Activated CD4-positive, alpha-beta T cell treated with anti-CD3 and anti-CD28 coated beads, Interleukin-2, Interleukin-6, amounts not matched to agents 100 ng/mL and 50 ng/mL, durations not matched to agents 16 hours and 8 hours (primary cell): ENCODE results near the gene GLI3.

Experiments
- DNase-seq: peaks from one replicate; pipeline ENCODE4 v3.0.0-alpha.2; 2020

Gene GLI3

GRCh38 chr7:42022791-42023190 is 214.2 kb downstream of the GLI3 start:
- DNase-seq, result no peak

DNA sequence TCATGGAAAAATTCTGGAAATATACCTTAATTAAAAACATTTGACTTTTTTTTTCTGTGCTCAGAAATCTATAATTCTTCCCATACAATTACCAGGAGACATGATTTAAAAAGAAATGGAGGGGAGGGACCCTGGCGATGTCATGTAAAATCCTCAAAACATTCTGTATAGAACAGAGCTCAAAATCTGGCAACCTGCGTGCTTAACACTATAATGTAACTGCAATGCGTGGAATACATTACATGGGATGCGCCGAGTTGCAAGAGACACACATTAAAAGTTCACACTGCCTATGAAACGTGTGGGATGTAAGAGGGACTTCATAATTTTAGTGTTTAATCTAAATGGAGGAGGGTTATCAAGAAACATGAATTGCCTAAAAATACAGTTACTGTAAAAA is 215.0 kb downstream of the GLI3 start:
- no peak for DNase-seq

DNA sequence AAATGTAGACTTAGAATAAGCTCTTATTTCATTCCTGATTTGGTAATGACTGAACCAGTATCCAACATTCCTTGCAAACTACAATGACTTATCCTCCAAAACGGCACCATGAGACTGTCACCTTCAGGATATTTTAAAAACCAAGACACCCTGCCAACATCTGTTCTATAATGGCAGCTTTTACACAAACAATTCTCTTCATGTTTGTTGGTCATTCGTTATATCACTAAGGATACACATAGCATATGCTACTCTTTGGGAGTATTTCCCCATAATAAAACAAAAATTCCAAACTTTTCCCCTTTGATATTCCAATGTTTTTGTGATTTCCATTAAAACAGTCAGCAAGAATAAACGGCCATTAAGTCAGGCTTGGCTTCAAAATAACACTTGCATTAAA is 215.4 kb downstream of the GLI3 start:
- DNase-seq, result no peak

GRCh38 chr7:42020061-42020460 is 216.9 kb downstream of the GLI3 start:
- DNase-seq, result no peak

DNA sequence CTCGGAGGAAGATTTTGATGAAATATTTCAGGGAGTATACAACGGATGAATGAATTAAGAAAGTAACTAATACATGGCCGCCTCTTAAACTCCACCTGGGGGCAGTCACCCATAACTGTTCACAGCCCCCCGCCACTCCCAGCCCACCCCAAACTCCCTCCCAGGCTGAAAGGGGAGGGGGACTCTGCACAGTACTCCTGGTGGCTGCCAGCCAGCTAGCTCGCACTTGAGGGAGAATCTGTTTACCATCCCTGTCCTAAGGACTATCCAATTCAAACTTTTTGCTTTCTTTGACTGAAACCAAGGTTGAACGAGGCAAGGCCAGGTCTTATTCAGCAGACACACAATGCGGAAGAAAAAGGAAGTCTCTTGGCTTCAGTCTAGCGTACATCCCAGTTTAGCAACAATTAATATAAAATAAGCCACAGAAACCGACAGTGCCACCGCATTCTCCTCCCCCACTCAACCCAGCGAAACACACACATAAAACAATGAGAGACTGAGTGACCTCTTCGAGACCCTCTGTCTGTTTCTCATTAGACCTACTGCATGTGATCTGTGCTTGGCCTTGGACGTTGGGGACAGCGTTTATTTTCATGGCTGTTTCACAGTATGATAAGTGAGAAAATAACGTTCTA is 219.5 kb downstream of the GLI3 start:
- no peak for DNase-seq

DNA sequence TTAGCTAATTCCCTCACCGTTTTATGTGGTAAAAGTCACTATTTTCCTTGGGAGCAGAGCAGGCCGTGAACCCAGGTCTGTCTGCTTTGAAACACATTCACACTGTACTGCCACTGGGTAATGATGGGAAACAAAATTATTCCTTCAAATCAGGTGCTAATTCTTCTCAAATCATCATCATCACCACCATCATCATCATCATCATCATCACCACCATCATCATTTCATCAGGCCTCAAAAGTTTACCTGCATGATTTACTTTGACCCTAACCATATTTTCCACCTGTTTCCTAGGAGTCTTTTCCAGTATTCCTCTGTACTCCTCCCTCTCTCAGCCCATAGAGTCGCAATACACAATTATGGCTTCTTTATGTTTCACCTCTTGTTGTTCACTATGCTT is 220.5 kb downstream of the GLI3 start:
- no peak for DNase-seq

- DNase-seq, result peak; percentile 61
Measured at GRCh38 chr7:42014625-42015618, 222.1 kb downstream of the GLI3 start.

DNA sequence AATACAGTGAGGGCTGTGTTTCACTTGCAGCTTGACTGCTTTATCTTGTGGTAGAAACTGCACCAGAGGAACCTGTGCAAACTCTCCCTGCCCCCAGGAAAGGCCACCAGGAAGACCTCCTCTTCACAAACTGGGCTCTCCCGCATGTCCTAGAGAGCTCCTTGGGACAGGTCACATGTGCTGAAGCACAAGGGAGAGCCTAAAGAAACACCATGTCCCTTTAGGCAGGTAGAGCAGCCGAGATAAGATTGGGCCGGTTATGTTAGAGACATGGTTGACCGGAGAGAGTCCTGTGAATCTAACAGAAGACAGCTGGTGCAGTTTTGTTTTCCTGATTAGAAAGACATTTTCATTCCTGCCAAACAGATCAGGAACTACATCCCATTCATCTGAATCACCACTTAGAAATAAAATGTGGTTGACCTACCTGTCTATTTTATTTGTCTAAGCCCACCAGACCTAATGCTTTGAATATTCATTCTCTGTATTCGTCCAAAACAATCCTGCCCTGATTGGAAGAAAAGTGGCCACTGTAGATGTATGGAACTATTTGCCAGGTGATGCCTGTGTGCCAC is 224.1 kb downstream of the GLI3 start:
- DNase-seq, result no peak

GRCh38 chr7:42012313-42012712 is 224.7 kb downstream of the GLI3 start:
- no peak for DNase-seq

DNA sequence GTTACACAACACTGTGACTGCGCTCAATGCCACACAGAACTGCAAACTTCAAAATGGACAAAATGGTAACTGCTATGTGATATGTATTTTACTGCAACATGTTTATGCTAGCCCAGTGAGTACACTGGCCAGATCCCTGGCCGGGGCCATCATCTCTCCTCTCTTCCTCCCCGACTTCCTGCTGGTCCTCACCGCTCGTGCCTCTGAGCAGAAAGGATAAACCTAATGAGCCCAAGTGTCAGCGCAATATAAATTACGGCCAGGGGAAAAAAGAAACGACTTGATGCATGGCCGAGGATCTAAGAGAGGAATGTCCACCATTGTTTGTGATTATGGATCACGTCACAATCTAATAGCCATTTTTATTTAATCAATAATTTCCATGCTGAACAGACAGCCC is 225.2 kb downstream of the GLI3 start:
- DNase-seq, result no peak

GRCh38 chr7:42010751-42011150 is 226.3 kb downstream of the GLI3 start:
- DNase-seq, result no peak

DNA sequence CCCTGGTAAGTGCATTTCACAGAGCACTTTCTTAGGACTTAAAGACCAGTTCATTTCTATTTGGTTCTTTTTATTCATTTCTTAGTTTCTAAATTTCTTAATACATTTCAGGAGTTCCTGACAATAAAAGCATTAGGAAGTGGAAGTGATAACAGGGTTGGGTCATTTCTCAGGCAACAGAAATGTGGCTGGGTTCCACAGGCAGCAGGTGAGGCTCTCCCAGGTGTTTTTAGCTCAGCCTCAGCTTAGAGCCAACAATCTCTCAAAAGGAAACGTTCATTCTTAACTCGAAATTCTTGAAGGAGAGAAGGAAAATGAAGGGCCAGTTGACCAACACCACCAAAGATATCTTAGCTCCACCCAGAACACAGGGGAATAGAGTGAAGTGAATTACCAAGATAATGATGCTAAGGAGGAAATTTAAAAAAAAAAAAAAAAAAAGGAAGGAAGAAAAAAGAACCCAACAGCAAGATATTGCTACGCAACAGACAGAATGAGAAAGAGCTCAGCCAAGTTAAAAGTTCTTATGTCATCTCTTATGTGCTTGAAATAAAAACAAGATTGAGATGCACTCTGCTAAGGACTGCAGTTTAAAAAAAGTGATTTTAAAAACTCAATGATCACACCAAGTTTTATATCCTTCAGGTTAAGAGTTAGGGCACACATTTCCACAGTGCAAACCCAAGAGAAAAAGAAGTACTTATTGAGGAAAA is 230.1 kb downstream of the GLI3 start:
- DNase-seq, result no peak

GRCh38 chr7:42002654-42003053 is 234.4 kb downstream of the GLI3 start:
- no peak for DNase-seq

DNA sequence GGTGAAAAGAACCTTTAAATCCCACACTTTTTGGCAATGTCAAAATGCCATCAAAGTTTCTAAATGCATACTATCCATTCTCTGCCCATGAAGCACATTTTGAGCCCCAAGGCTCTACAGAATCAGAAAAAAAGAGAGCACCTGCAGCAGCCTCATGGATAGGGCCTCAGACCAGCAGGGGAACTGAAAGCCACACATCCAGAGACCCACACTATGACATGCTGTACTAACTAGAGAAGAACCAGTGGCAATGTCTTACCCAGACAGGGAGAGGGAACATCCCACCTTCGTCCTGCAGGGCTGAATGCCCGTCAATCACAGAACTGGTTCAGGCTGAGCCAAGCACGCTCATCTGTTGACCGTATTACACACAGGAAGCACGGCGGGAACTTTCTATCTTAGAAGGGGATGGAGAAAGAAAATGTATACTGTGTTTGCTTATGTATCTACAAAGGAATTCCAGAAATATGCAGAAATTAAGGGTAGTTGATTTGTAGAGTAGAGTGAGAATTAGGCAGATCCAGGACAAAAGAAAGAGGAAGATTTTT is 237.2 kb downstream of the GLI3 start:
- no peak for DNase-seq

GRCh38 chr7:41998041-41998440 is 239.0 kb downstream of the GLI3 start:
- DNase-seq, result no peak

DNA sequence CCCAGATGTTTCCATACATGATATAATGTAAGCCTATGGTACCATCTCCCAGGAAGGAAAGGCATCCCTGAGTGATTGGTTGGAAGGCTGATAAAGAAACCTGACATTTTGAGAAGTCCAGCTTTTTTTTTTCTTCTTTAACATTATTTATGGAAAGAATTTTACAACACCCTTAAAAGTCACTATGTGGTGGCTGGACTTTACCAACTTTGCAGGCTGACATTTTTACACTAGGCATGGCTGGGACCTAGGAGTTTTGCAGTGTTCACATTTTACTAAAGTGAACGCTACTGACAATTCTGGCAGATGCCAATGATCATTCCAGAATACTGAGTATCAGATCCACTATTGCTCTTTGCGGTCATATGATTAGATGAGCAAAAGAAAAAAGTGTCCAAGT is 239.9 kb downstream of the GLI3 start:
- no peak for DNase-seq

- DNase-seq, result no peak
Measured at GRCh38 chr7:41996381-41997035, 240.5 kb downstream of the GLI3 start.

DNA sequence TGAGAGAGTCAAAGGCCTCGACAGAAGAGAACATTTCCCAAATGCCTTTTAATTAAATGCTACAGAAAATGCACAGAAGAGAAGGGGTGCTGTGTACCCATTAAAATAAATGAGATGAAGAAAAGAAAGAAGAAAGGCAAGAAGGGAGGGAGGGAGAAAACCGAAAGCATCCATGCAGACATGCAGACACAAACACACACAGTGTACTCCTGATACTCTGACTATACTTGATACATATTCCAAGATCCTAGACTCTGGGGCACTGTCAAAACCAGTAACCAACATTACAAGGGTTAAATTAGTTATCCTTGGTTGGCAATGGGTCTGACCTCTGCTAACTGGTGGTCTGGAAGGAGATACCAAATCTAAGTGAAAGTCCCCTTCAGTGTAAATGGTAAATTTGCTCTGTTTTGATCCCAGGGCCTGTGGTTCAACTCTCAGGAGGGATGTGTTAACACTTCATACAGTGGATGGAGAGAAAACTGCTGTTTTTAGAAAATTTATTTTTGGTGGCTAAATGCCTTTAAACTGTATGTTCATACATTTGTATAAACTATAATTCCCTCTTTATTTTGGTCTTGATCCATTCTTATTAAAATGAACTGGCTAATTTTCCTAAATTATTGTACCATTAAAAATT is 241.3 kb downstream of the GLI3 start:
- DNase-seq, result no peak

DNA sequence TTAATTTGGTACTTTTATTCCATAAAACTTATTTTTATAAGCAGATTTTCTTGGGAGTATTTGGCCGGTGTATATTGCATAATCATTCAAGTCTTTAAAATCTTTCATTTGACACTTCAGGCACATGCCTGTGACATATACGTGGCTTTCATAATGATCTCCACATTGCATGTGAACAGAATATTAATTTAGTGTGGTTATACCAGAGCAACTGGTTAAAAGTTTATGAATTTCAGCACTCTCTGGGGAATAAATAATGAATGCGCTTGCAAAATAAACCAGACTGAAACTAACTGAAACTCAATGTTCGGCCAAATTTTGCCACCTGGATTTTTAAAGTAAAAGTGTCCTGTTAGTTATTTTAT is 242.3 kb downstream of the GLI3 start:
- no peak for DNase-seq

GRCh38 chr7:41994036-41994745 is 242.8 kb downstream of the GLI3 start:
- DNase-seq, result no peak
